ENCODE data around the gene KCNH2.

KCNH2 gene

GRCh38 chr7:150972023-150972468, 6.1 kb downstream of the KCNH2 start:
- no peak for DNase-seq

DNA sequence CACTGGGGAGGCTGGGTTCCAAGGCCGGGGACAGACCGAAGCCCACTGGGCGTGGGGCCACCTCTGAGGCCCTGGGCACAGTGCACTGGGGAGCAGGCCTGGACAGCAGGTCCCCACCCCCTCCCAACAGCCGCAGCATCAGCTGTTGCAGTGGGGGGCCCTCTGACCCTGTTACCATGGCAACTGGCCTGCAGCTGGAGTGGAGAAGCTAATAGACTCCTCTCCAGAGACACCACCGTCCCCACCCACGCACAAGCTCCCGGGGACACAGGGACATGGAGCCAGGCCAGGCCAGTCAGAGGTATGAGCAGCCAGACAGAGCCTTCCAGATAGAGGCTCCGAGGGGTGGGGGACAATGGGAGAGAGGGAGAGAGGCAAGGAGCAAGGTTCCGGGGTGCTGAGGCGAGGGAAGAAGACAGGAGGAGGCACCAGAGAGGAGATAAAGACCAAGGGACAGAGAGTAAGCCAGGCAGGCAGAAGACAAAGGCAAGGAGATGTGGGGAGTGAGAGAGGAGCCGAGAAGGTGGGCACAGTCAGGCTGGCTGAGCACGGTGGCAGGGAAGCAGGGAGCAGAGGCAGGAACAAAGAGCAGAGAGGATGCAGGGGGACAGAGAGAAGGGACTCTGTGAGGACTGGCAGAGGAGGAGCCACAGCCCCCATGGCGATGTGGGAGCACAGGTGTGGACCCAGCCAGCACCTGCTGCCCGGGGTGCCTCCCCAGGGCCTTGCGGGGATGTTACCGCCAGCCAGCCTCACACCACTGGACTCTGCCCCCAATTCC, 6.7 kb downstream of the KCNH2 start:
- no peak for DNase-seq

- DNase-seq, result no peak
These were observed 7.7 kb downstream of the KCNH2 start for GRCh38 chr7:150970424-150970823.

GRCh38 chr7:150969475-150969874, 8.6 kb downstream of the KCNH2 start:
- no peak for DNase-seq

DNA sequence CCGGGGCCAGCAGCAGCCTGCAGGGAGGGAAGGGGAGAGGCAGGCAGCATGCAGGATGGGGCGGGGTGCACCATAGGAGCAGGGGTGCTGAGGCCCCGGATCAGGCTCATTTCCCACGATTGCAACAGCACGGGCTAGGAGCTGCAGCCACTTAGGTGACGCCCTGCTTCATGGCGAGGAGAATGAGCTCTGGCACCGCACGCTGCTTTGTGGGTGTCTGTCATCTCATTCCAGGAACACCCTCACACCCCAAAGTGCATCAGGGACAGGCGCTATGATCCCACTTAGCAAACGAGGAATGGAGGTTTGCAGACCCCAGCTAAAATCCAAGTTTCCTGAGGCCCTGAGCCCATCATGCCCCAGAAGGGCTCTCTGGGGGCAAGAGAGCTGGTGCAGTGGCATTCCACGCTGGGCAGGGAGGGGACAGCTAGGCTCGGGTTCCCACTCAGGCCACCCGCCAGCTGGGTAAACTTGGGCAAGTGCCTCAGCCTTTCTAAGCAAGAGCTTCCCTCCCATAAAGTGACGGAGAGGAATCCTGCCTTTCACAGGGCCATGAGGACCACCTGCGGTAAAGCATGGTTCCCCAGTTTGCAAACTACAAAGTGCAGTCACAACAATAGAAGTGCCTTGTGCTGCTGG, 9.3 kb downstream of the KCNH2 start:
- no peak for DNase-seq

- no peak for DNase-seq
These were observed 9.9 kb downstream of the KCNH2 start for GRCh38 chr7:150968056-150968733.

GRCh38 chr7:150967349-150967748, 10.8 kb downstream of the KCNH2 start:
- no peak for DNase-seq

DNA sequence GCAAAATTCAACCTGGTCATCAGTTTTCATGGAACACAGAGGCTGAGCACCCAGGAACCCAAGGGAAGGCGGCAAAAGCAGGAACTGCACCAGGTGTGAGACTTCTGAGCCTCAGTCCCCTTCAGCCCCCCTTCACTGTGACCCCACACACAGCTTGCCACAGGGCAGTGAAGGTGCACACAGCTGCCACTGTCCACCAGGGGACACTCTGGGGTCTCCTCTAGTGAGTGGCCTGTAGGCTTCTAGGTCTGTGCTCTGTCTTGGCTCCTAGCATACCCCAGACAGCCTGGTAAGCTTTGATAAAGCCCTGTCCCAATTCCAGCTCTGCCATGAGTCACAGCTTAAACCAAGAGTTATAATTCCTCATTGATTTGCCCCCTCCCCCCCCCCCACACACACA, 12.1 kb downstream of the KCNH2 start:
- DNase-seq, result no peak

DNA sequence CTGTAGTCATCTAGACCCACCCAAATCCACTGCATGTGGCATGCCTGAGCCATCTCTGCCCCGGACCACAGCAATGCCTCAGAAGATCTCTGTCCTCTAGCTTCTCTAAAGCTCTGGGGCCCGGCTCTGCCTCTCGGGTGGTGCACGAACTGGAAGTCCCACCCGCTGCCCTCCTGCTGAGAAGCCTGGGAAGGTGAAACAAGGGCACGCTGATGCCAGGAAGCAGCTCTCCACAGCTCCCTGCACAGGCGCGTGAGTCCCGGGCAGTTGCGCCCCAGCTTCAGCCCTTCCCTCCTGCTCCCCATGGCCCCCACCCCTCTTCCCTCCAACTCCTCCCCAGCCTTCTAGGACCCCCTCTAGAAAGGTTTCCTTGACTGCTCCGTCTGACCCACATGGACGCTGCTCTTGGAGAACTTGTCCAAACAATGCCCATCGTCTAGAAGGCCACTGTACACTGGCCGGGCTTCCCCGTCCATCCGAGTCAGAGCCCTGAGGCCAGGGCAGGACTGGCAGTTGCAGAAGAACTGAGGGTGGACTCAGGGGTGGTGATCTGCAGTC, 12.8 kb downstream of the KCNH2 start:
- DNase-seq, result no peak

DNA sequence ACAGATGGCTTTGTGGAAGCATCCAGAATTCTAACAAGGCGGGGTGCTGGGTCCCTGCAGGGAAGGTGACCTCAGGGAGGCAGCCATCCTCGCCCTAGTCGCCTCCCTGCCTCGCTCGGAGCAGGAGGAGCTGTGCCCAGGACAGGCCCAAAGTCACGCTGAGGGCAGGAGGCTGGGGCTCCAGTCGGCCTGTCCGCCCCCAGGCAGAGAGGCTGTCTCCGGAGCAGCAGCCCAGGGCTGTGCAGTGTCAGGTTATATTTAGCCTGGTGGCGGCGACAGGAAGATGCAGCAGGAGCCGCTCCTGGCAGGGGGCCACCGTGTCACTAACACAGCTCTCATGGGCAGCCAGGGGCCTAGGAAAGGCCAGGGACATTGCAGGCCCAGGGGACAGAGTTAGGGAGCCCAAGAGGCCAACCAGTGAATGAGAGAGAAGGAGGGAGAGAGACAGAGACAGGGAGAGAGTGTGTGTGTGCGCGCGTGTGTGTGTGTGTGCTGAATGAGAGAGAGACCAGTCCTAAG, 13.5 kb downstream of the KCNH2 start:
- no peak for DNase-seq

GRCh38 chr7:150963707-150964559, 14.2 kb downstream of the KCNH2 start:
- DNase-seq, result no peak

GRCh38 chr7:150962553-150963399, 15.3 kb downstream of the KCNH2 start:
- DNase-seq, result peak; percentile 18

DNA sequence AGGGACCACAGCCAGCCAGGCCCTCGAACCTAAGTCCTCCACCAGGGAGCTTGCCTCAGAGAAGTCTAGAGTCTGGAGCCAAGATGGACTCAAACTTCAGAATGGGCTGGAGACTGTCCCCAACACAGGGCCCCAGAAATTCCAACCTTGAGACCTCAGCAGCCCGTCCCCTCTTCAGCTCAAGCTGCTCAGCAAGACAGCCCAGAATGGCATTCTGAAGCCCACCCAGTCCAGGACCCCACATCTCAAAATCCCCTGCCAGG, 15.9 kb downstream of the KCNH2 start:
- no peak for DNase-seq

- DNase-seq, result no peak
These were observed 16.4 kb downstream of the KCNH2 start for GRCh38 chr7:150961510-150962289.

DNA sequence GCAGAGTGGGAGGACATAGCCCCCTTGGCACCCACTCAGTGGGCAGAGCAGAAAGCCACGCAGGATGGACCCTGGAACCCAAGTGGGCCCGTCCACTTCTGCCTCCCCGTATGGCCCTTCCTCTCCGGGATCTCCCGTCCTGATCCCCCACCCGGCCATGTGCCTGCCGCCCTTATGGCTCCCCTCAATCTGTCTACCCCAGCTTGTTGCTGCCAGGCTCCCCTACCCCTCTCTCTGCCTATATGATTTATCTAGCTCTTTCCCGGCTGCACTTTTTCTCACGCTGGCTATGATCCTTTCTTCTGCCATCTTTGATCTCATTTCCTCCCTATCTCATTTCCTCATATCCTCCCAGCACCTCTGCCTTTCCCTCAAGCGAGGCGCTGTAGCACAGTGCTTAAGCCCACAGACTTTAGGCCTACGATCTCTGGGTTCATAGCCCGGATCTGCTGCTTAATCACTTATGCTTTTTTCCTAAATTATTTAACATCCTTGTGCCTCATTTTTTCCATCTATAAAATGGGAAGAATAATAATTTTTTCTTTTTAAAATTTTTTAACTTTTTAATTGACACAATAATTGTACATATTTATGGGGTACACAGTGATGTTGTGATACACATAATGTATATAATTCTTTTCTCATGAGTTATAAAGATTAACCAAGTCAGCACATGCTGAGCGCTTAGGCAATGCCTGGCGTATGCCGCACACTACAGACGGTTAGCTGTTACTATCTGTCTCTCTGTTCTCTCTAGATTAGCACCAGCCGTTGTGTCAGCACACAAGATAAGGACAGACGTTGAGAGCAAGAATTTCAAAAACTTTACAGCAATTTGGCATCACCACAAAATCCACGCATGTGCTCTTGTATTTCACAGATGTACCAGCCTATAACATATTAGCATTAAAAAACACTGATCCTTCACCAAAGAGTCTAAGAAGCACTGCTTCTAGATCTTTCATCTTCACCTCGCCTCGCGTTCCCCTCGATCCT, 18.1 kb downstream of the KCNH2 start:
- no peak for DNase-seq

GRCh38 chr7:150959081-150959480, 19.0 kb downstream of the KCNH2 start:
- no peak for DNase-seq

DNA sequence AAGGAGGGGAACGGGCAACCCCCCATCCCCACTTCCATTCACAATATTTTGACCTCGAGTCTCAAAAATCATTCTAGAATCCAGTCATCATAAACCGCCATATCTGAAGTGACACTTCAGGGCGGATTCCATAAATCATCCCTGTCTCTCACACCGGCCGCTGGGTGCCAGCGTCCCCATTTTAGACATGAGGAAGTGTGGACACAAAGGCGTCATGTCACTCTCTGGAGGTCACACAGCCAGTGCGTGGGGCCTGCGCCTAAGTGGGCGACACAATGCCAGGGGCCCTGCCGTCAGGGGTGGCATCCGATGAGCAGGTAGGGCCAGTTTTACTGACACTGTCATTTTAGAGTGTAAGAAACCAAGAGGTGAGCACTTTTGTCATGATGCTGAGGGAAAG, 19.5 kb downstream of the KCNH2 start:
- no peak for DNase-seq

GRCh38 chr7:150958062-150958552, 20.0 kb downstream of the KCNH2 start:
- DNase-seq, result no peak
